Measurements from ENCODE around the gene NTF3. TPM values are rescaled to one million over a fixed set of nuclear protein-coding genes. Genes with fewer than 3 reads are reported as not detected.
A peak's percentile ranks its signal among the peaks of the same experiment; 100 is the strongest.

The NTF3 gene
- total RNA-seq, 2 experiments from 2014 or later = not detected

GRCh38 chr12:5505116-5505515, 73.2 kb downstream of the NTF3 start:
- Mint-ChIP-seq H3K4me1 (ENCODE audit: low read depth) (no peaks in the 10 kb centered on the region), H3K9me3 (no peaks in the 10 kb centered on the region), H3K27me3 (ENCODE audit: low read depth) (peaks cover 7% of the 10 kb centered on the region), H3K36me3 (ENCODE audit: low read depth) (no peaks in the 10 kb centered on the region), H3K4me3 (no peak overlapping the region), H3K27ac (no peak overlapping the region)
- intact Hi-C loops (cut with micrococcal nuclease) = no loop called here
- CTCF ChIA-PET = no interaction called here
- DNase-seq = no peak

DNA sequence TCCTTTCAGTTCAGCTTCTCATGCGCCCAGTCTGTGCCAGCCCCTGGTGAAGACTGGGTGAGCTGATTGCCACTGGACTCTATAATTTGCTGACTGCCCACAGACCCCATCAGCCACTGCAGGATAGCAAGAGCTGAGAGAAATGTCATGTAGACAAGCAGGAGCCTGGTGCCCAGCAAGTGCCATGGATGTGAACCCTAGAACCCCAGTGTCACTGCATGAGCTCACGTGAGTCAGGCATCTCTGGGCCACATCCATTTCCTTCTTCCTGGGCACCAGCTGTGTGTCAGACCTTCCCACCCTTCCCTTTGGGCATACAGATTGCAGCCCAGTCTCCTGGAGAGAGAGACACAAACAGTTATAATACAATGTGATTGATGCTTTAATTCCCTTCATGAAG, 73.8 kb downstream of the NTF3 start:
- Mint-ChIP-seq H3K27ac (no peak overlapping the region), H3K4me3 (no peak overlapping the region), H3K36me3 (ENCODE audit: low read depth) (no peaks in the 10 kb centered on the region), H3K9me3 (no peaks in the 10 kb centered on the region), H3K4me1 (ENCODE audit: low read depth) (no peaks in the 10 kb centered on the region), H3K27me3 (ENCODE audit: low read depth) (peaks cover 7% of the 10 kb centered on the region)
- CTCF ChIA-PET = no interaction called here
- intact Hi-C loops (cut with micrococcal nuclease) = no loop called here
- DNase-seq = no peak

GRCh38 chr12:5506295-5506694, 74.4 kb downstream of the NTF3 start:
- no peak overlapping the region for H3K4me3 Mint-ChIP-seq

DNA sequence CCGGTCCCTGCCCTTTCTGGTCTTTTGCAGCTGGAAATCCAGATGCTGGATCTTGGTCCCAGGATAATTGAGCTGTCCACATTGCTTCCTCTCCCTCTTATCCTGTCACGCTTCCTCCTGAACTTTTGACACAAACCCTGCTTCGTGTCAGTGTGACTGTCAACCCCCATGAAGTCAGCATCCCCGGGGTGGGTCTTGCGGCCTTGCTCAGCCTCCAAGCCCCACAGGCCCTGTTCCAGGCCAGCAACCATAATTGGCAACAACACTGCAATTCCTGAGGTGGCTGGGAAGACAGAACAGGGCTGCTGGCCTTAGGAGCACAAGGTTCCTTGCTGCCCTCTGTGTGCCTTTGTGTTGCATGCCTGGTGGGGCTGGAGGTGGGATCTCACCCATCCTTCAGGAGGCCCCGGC, 74.9 kb downstream of the NTF3 start:
- CTCF ChIA-PET = no interaction called here

More at GRCh38 chr12:5506295-5506694, 74.4 kb downstream of the NTF3 start:
- intact Hi-C loops (cut with micrococcal nuclease) = no loop called here
- Mint-ChIP-seq H3K27ac (no peak overlapping the region), H3K4me1 (ENCODE audit: low read depth) (no peaks in the 10 kb centered on the region), H3K36me3 (ENCODE audit: low read depth) (no peaks in the 10 kb centered on the region), H3K9me3 (no peaks in the 10 kb centered on the region), H3K27me3 (ENCODE audit: low read depth) (peaks cover 7% of the 10 kb centered on the region)
- no peak for DNase-seq
- CTCF ChIA-PET = no interaction called here

GRCh38 chr12:5507401-5507935, 75.6 kb downstream of the NTF3 start:
- no peak for DNase-seq
- CTCF ChIA-PET = interaction anchor here (0.7 kb wide), 1 partner anchor 669 kb away, joined by 3 read pairs; no protein-coding TSS in a partner anchor
- no peak overlapping the region for H3K27ac Mint-ChIP-seq
- no peak overlapping the region for H3K4me3 Mint-ChIP-seq
- intact Hi-C loops (cut with micrococcal nuclease) = no loop called here
- H3K27me3 Mint-ChIP-seq (ENCODE audit: low read depth) = peaks cover 7% of the 10 kb centered on the region
- H3K9me3 Mint-ChIP-seq = no peaks in the 10 kb centered on the region
- no peaks in the 10 kb centered on the region for H3K36me3 Mint-ChIP-seq (ENCODE audit: low read depth)
- no peaks in the 10 kb centered on the region for H3K4me1 Mint-ChIP-seq (ENCODE audit: low read depth)

More for the DNA sequence above, 74.9 kb downstream of the NTF3 start:
- no peaks in the 10 kb centered on the region for H3K4me1 Mint-ChIP-seq (ENCODE audit: low read depth)
- H3K27me3 Mint-ChIP-seq (ENCODE audit: low read depth) = peaks cover 7% of the 10 kb centered on the region
- H3K4me3 Mint-ChIP-seq = no peak overlapping the region
- no peaks in the 10 kb centered on the region for H3K36me3 Mint-ChIP-seq (ENCODE audit: low read depth)
- H3K9me3 Mint-ChIP-seq = no peaks in the 10 kb centered on the region
- intact Hi-C loops (cut with micrococcal nuclease) = no loop called here
- no peak overlapping the region for H3K27ac Mint-ChIP-seq
- DNase-seq = no peak

GRCh38 chr12:5507944-5508343, 76.0 kb downstream of the NTF3 start:
- Mint-ChIP-seq H3K9me3 (no peaks in the 10 kb centered on the region), H3K4me3 (no peak overlapping the region), H3K27me3 (ENCODE audit: low read depth) (peaks cover 7% of the 10 kb centered on the region), H3K4me1 (ENCODE audit: low read depth) (no peaks in the 10 kb centered on the region), H3K36me3 (ENCODE audit: low read depth) (no peaks in the 10 kb centered on the region), H3K27ac (no peak overlapping the region)
- intact Hi-C loops (cut with micrococcal nuclease) = no loop called here
- DNase-seq = no peak
- CTCF ChIA-PET = interaction anchor here (0.7 kb wide), 1 partner anchor 670 kb away, joined by 3 read pairs; no protein-coding TSS in a partner anchor

GRCh38 chr12:5509102-5509501, 77.2 kb downstream of the NTF3 start:
- CTCF ChIA-PET = no interaction called here
- Mint-ChIP-seq H3K4me3 (no peak overlapping the region), H3K9me3 (no peaks in the 10 kb centered on the region), H3K36me3 (ENCODE audit: low read depth) (no peaks in the 10 kb centered on the region), H3K4me1 (ENCODE audit: low read depth) (no peaks in the 10 kb centered on the region), H3K27ac (no peak overlapping the region), H3K27me3 (ENCODE audit: low read depth) (peaks cover 7% of the 10 kb centered on the region)
- no peak for DNase-seq
- intact Hi-C loops (cut with micrococcal nuclease) = no loop called here

GRCh38 chr12:5509557-5509956, 77.6 kb downstream of the NTF3 start:
- H3K27ac Mint-ChIP-seq = no peak overlapping the region
- H3K4me1 Mint-ChIP-seq (ENCODE audit: low read depth) = no peaks in the 10 kb centered on the region
- intact Hi-C loops (cut with micrococcal nuclease) = no loop called here
- no peaks in the 10 kb centered on the region for H3K36me3 Mint-ChIP-seq (ENCODE audit: low read depth)
- CTCF ChIA-PET = no interaction called here
- no peak overlapping the region for H3K4me3 Mint-ChIP-seq
- H3K27me3 Mint-ChIP-seq (ENCODE audit: low read depth) = peaks cover 7% of the 10 kb centered on the region
- DNase-seq = no peak
- H3K9me3 Mint-ChIP-seq = no peaks in the 10 kb centered on the region

- no peak for DNase-seq
- intact Hi-C loops (cut with micrococcal nuclease) = no loop called here
- no peaks in the 10 kb centered on the region for H3K9me3 Mint-ChIP-seq
- H3K36me3 Mint-ChIP-seq (ENCODE audit: low read depth) = no peaks in the 10 kb centered on the region
- H3K4me3 Mint-ChIP-seq = no peak overlapping the region
- no peak overlapping the region for H3K27ac Mint-ChIP-seq
- CTCF ChIA-PET = no interaction called here
- H3K4me1 Mint-ChIP-seq (ENCODE audit: low read depth) = no peaks in the 10 kb centered on the region
- peaks cover 7% of the 10 kb centered on the region for H3K27me3 Mint-ChIP-seq (ENCODE audit: low read depth)
Measured at GRCh38 chr12:5510251-5510805, 78.4 kb downstream of the NTF3 start.

GRCh38 chr12:5511256-5511643, 79.3 kb downstream of the NTF3 start:
- no peaks in the 10 kb centered on the region for H3K4me1 Mint-ChIP-seq (ENCODE audit: low read depth)
- H3K36me3 Mint-ChIP-seq (ENCODE audit: low read depth) = no peaks in the 10 kb centered on the region
- no peak for DNase-seq
- CTCF ChIA-PET = interaction anchor here (0.5 kb wide), 1 partner anchor 640 kb away, joined by 4 read pairs; no protein-coding TSS in a partner anchor
- H3K9me3 Mint-ChIP-seq = no peaks in the 10 kb centered on the region
- intact Hi-C loops (cut with micrococcal nuclease) = no loop called here
- peaks cover 7% of the 10 kb centered on the region for H3K27me3 Mint-ChIP-seq (ENCODE audit: low read depth)
- H3K4me3 Mint-ChIP-seq = no peak overlapping the region
- H3K27ac Mint-ChIP-seq = no peak overlapping the region

DNA sequence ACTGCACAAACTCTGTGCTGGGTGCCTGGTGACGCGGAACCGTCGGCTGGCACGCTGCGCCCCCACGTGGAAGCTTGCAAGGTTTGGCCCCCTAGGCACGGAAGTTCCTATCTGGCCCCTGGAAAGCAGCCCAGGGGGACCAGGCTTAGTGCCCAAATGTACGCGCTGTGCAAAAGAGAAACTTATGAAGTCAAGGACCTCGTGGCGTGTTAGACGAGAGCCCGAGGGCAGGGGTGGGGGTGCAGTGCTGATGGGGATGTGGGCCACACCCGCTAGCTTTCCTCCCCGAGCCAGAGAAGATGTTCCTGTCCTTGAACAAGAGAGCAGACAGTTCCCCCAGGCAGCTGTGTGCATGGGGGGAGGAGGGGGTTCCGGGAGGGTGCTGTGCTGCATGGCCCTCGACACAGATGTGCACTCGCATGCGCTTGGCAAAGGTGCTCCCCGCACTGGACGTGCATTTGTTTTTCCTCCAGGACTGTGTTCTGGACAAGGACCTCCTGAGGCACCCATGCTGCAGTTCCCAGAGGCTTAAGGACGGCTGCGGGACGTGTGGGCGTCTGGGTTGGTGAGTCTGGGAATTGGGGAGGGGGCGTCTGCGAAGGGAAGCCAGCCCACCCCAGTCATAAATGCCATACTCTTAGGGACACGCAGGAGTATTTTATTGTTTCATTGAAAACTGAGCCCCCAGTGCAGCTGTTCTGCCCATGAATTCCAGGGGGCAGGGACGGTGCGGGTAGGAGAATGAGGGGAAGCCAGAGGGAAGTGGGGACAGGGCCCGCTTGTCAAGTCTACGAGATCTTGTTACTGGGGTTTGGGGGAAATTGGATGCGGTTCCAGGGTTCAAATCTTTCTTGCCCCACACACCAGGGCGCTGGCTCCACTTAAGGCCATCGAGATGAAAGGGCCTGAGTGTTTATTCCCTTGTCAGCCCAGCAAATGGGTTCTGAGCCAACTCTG, 80.0 kb downstream of the NTF3 start:
- no peak overlapping the region for H3K4me3 Mint-ChIP-seq
- H3K27me3 Mint-ChIP-seq (ENCODE audit: low read depth) = peaks cover 7% of the 10 kb centered on the region
- CTCF ChIA-PET = no interaction called here
- no peaks in the 10 kb centered on the region for H3K36me3 Mint-ChIP-seq (ENCODE audit: low read depth)
- DNase-seq = peak; percentile 32
- H3K9me3 Mint-ChIP-seq = no peaks in the 10 kb centered on the region
- H3K4me1 Mint-ChIP-seq (ENCODE audit: low read depth) = no peaks in the 10 kb centered on the region
- intact Hi-C loops (cut with micrococcal nuclease) = no loop called here
- H3K27ac Mint-ChIP-seq = no peak overlapping the region

GRCh38 chr12:5512601-5512970, 80.7 kb downstream of the NTF3 start:
- CTCF ChIA-PET = no interaction called here
- no peaks in the 10 kb centered on the region for H3K4me1 Mint-ChIP-seq (ENCODE audit: low read depth)
- intact Hi-C loops (cut with micrococcal nuclease) = no loop called here
- no peaks in the 10 kb centered on the region for H3K9me3 Mint-ChIP-seq
- H3K4me3 Mint-ChIP-seq = no peak overlapping the region
- no peak overlapping the region for H3K27ac Mint-ChIP-seq
- DNase-seq = no peak
- peaks cover 4% of the 10 kb centered on the region for H3K27me3 Mint-ChIP-seq (ENCODE audit: low read depth)
- H3K36me3 Mint-ChIP-seq (ENCODE audit: low read depth) = no peaks in the 10 kb centered on the region

DNA sequence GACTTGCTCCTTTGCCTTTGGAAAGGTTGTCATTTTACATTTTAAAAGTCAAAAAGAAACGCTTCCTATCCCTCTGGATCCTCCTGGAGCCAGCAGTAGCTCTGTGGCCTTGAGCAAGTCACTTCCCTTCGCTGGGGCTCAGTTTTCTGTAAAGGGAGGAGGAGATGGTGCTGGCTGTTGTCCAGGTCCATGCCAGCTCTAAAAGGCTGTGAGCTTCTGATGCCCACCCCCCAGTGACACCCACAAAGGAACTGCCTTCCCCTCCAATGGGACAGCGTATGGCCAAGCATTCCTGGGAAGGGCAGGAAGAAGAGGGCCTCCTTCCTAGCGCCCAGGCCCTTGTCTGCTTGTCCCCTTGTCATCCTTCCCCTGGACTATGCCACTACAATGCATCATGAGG, 81.5 kb downstream of the NTF3 start:
- H3K9me3 Mint-ChIP-seq = no peaks in the 10 kb centered on the region
- intact Hi-C loops (cut with micrococcal nuclease) = no loop called here
- no peak overlapping the region for H3K4me3 Mint-ChIP-seq
- no peaks in the 10 kb centered on the region for H3K36me3 Mint-ChIP-seq (ENCODE audit: low read depth)
- no peak for DNase-seq
- peaks cover 2% of the 10 kb centered on the region for H3K27me3 Mint-ChIP-seq (ENCODE audit: low read depth)
- CTCF ChIA-PET = no interaction called here
- no peaks in the 10 kb centered on the region for H3K4me1 Mint-ChIP-seq (ENCODE audit: low read depth)
- no peak overlapping the region for H3K27ac Mint-ChIP-seq

Measured in activated naive CD4-positive, alpha-beta T cell treated with anti-CD3 and anti-CD28 coated beads for 36 hours (primary cell).